ENCODE results near the gene NEDD8. TPM values are rescaled to one million over a fixed set of nuclear protein-coding genes. Genes with fewer than 3 reads are reported as not detected.

NEDD8 gene
- total RNA-seq, 3 donors from 2014 or later (not counting 1 experiment from before 2014, with no cell fraction given) = 93.6 to 109 (median 95.9) TPM

GRCh38 chr14:24235804-24236688, 3.9 kb upstream of the NEDD8 start:
- H3K36me3 ChIP-seq (ENCODE audit: control insufficient read depth, insufficient read depth, low read length) = peaks cover 65% of the 10 kb centered on the region
- H3K27me3 ChIP-seq (ENCODE audit: control insufficient read depth, insufficient read depth, low read length) = no peaks in the 10 kb centered on the region
- H3K27ac Mint-ChIP-seq = peak overlapping the region; percentile 40 to 100
- ATAC-seq = no peak
- peaks cover 72 to 88% of the 10 kb centered on the region in 2 donors for H3K4me1 Mint-ChIP-seq
- H3K9me3 ChIP-seq (ENCODE audit: control insufficient read depth, insufficient read depth, low read length) = no peaks in the 10 kb centered on the region
- H3K4me3 Mint-ChIP-seq = peak overlapping the region; percentile 49
- TF ChIP-seq CTCF (IDR thresholded peaks at IDR 0.05) = no peak
- peaks cover 33% of the 10 kb centered on the region for H3K4me1 ChIP-seq (ENCODE audit: control insufficient read depth, insufficient read depth, low read length)
- 96% methylated on average over 5 of the region's 5 CpGs for WGBS (ENCODE audit: insufficient coverage)
- H3K9me3 Mint-ChIP-seq = no peaks in the 10 kb centered on the region
- intact Hi-C loops (cut with micrococcal nuclease) = no loop called here
- no peak for DNase-seq
- no peaks in the 10 kb centered on the region for H3K27me3 Mint-ChIP-seq (ENCODE audit: low read depth in 2 of 2)
- H3K27ac ChIP-seq (ENCODE audit: low read length) = no peak overlapping the region
- peaks cover 22% of the 10 kb centered on the region for H3K36me3 Mint-ChIP-seq
- no peak overlapping the region for H3K4me3 ChIP-seq (ENCODE audit: low read length)

GRCh38 chr14:24234095-24235005, 2.2 kb upstream of the NEDD8 start:
- 98% methylated on average over 3 of the region's 3 CpGs for WGBS (ENCODE audit: insufficient coverage)
- H3K27ac ChIP-seq (ENCODE audit: low read length) = no peak overlapping the region

GRCh38 chr14:24233538-24233866, 1.3 kb upstream of the NEDD8 start:
- peak overlapping the region; percentile 77 for H3K27ac ChIP-seq (ENCODE audit: low read length)
- ATAC-seq = no peak
- H3K9me3 ChIP-seq (ENCODE audit: control insufficient read depth, insufficient read depth, low read length) = no peaks in the 10 kb centered on the region
- peaks cover 40% of the 10 kb centered on the region for H3K36me3 ChIP-seq (ENCODE audit: control insufficient read depth, insufficient read depth, low read length)
- no peak for TF ChIP-seq CTCF (IDR thresholded peaks at IDR 0.05)
- H3K4me1 ChIP-seq (ENCODE audit: control insufficient read depth, insufficient read depth, low read length) = peaks cover 24% of the 10 kb centered on the region
- H3K27me3 ChIP-seq (ENCODE audit: control insufficient read depth, insufficient read depth, low read length) = no peaks in the 10 kb centered on the region
- H3K4me1 Mint-ChIP-seq = peaks cover 55 to 67% of the 10 kb centered on the region in 2 donors
- peak overlapping the region; percentile 86 for H3K4me3 Mint-ChIP-seq
- peak overlapping the region; percentile 87 to 100 for H3K27ac Mint-ChIP-seq
- WGBS (ENCODE audit: insufficient coverage) = 76% methylated on average over 2 of the region's 2 CpGs
- intact Hi-C loops (cut with micrococcal nuclease) = loop anchor here (5.0 kb wide), 2 partner anchors 36 to 39 kb away; partner anchors contain the start of genes RABGGTA and TM9SF1
- H3K9me3 Mint-ChIP-seq = no peaks in the 10 kb centered on the region
- H3K4me3 ChIP-seq (ENCODE audit: low read length) = peak overlapping the region; percentile 71
- DNase-seq = no peak
- H3K36me3 Mint-ChIP-seq = peaks cover 22% of the 10 kb centered on the region
- H3K27me3 Mint-ChIP-seq (ENCODE audit: low read depth in 2 of 2) = no peaks in the 10 kb centered on the region

More at GRCh38 chr14:24234095-24235005, 2.2 kb upstream of the NEDD8 start:
- Mint-ChIP-seq H3K36me3 (peaks cover 22% of the 10 kb centered on the region), H3K27me3 (ENCODE audit: low read depth in 2 of 2) (no peaks in the 10 kb centered on the region), H3K4me3 (peak overlapping the region; percentile 59), H3K4me1 (peaks cover 63 to 71% of the 10 kb centered on the region in 2 donors), H3K9me3 (no peaks in the 10 kb centered on the region), H3K27ac (peak overlapping the region; percentile 36 to 100)
- intact Hi-C loops (cut with micrococcal nuclease) = loop anchor here (5.0 kb wide), 2 partner anchors 37 to 38 kb away; partner anchors contain the start of genes RABGGTA and TM9SF1
- H3K36me3 ChIP-seq (ENCODE audit: control insufficient read depth, insufficient read depth, low read length) = peaks cover 48% of the 10 kb centered on the region
- TF ChIP-seq CTCF (IDR thresholded peaks at IDR 0.05) = no peak
- ATAC-seq (no peak), DNase-seq (no peak)
- H3K9me3 ChIP-seq (ENCODE audit: control insufficient read depth, insufficient read depth, low read length) = no peaks in the 10 kb centered on the region
- H3K27me3 ChIP-seq (ENCODE audit: control insufficient read depth, insufficient read depth, low read length) = no peaks in the 10 kb centered on the region
- no peak overlapping the region for H3K4me3 ChIP-seq (ENCODE audit: low read length)
- peaks cover 24% of the 10 kb centered on the region for H3K4me1 ChIP-seq (ENCODE audit: control insufficient read depth, insufficient read depth, low read length)
